Measurements from ENCODE around the gene NXN.
"Not testable (repeated sequence)": the region's sequence is repeated elsewhere in the genome, so short reads cannot be mapped to it uniquely, and the experiment has no call there.

The NXN gene

GRCh38 chr17:806346-806745 lies 173.2 kb downstream of the NXN start:
- no peak overlapping the region for H3K4me3 ChIP-seq (ENCODE audit: low read depth, low read length)
- TF ChIP-seq, protein P1, sequence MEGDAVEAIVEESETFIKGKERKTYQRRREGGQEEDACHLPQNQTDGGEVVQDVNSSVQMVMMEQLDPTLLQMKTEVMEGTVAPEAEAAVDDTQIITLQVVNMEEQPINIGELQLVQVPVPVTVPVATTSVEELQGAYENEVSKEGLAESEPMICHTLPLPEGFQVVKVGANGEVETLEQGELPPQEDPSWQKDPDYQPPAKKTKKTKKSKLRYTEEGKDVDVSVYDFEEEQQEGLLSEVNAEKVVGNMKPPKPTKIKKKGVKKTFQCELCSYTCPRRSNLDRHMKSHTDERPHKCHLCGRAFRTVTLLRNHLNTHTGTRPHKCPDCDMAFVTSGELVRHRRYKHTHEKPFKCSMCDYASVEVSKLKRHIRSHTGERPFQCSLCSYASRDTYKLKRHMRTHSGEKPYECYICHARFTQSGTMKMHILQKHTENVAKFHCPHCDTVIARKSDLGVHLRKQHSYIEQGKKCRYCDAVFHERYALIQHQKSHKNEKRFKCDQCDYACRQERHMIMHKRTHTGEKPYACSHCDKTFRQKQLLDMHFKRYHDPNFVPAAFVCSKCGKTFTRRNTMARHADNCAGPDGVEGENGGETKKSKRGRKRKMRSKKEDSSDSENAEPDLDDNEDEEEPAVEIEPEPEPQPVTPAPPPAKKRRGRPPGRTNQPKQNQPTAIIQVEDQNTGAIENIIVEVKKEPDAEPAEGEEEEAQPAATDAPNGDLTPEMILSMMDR (IDR thresholded peaks at IDR 0.05; ENCODE audit: insufficient read depth, low read length, missing control alignments): no peak
- POLR2A ChIA-PET: no interaction called here
- no peak for DNase-seq (ENCODE audit: low read depth, low spot score)
- CTCF ChIA-PET: interaction anchor here (1.4 kb wide), 1 partner anchor 175 kb away, joined by 4 read pairs; no protein-coding TSS in a partner anchor

DNA sequence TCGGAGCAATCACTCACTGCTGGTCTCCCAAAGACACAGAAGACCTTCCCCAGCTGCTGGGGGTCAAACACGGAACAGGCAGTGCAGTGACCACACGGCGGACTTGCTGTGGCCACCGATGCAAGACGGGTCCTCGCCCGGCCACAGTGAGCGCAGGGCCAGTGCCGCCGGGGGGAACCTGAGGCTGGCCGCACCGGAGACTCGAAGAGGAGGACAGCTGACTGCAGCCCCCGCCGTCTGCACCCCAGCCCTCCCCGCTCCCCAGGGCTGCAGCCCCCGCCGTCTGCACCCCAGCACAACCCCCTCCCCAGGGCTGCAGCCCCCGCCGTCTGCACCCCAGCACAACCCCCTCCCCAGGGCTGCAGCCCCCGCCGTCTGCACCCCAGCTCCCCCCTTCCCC lies 173.7 kb downstream of the NXN start:
- DNase-seq (ENCODE audit: low read depth, low spot score); CTCF ChIA-PET; POLR2A ChIA-PET; H3K4me3 ChIP-seq (ENCODE audit: low read depth, low read length): not testable (repeated sequence)

GRCh38 chr17:804541-805435 lies 174.8 kb downstream of the NXN start:
- ChIA-PET CTCF (interaction anchor here (2.2 kb wide), 1 partner anchor 176 kb away, joined by 7 read pairs; the partner anchor contains the start of gene NXN), POLR2A (no interaction called here)
- TF ChIP-seq, protein P1 (IDR thresholded peaks at IDR 0.05; ENCODE audit: insufficient read depth, low read length, missing control alignments): no peak
- H3K4me3 ChIP-seq (ENCODE audit: low read depth, low read length): no peak overlapping the region
- no peak for DNase-seq (ENCODE audit: low read depth, low spot score)

DNA sequence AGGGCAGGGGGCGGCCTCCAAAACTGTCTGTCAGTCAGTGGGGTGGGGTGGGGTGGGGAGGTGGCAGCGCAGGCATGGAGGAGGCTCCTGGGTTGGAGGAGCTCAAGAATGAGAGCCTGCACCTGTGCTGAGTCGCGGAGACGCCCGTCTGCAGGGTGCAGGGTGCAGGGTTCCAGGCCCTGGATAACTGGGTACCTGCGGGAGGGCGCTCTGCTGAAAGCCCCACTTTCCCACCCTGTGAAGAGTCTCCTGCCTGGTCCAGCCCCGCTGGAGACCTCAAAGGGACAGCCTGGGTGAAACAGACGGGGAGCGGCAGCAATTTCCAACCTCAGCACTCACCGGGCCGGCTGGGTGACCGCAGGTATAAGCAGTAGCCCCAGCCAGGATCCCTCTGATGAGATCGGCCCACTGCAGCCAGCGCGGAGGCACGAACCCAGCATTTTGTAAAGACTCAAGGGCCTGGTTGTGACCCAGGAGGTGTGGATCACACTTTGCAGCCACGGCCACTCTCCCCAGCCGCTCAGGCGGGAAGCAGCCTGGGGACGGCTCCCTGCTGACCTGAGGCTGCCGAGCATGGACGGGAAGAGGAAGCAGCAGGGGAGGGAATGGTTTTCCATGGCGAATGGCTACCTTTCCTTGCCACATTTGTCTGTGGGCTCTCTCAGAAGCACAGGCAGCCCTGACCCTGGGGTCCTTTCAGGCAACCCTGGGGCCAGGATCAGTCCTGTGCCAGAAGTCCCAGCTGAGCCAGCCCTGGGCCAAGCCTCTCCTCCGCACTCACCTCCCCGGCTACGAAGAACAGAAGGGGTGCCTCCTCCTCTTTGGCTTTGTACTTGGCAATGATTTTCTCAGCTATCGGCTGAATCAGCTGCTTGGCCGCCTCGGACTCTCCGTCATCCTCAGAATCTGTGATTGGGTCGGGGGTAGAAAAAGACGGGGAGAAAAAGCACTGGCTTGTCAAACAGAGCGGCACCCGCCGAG lies 176.4 kb downstream of the NXN start:
- no peak for DNase-seq (ENCODE audit: low read depth, low spot score)
- TF ChIP-seq, protein P1 (IDR thresholded peaks at IDR 0.05; ENCODE audit: insufficient read depth, low read length, missing control alignments): no peak
- H3K4me3 ChIP-seq (ENCODE audit: low read depth, low read length): no peak overlapping the region
- POLR2A ChIA-PET: no interaction called here
- CTCF ChIA-PET: interaction anchor here (2.2 kb wide), 1 partner anchor 177 kb away, joined by 7 read pairs; the partner anchor contains the start of gene NXN

- H3K4me3 ChIP-seq (ENCODE audit: low read depth, low read length): no peak overlapping the region
- no peak for DNase-seq (ENCODE audit: low read depth, low spot score)
- POLR2A ChIA-PET: interaction anchor here (0.7 kb wide), 1 partner anchor 17 kb away, joined by 3 read pairs; no protein-coding TSS in a partner anchor
- TF ChIP-seq, protein P1 (IDR thresholded peaks at IDR 0.05; ENCODE audit: insufficient read depth, low read length, missing control alignments): no peak
- CTCF ChIA-PET: interaction anchor here (9.3 kb wide), 1 partner anchor 179 kb away, joined by 157 read pairs; the partner anchor contains the start of gene NXN
Measured at GRCh38 chr17:802481-802880, 177.1 kb downstream of the NXN start.

- CTCF ChIA-PET: interaction anchor here (9.3 kb wide), 1 partner anchor 180 kb away, joined by 157 read pairs; the partner anchor contains the start of gene NXN
- TF ChIP-seq, protein P1 (IDR thresholded peaks at IDR 0.05; ENCODE audit: insufficient read depth, low read length, missing control alignments): no peak
- no peak for DNase-seq (ENCODE audit: low read depth, low spot score)
- POLR2A ChIA-PET: interaction anchor here (0.7 kb wide), 1 partner anchor 18 kb away, joined by 3 read pairs; no protein-coding TSS in a partner anchor
- H3K4me3 ChIP-seq (ENCODE audit: low read depth, low read length): no peak overlapping the region
Measured at GRCh38 chr17:801660-802059, 177.9 kb downstream of the NXN start.
